Muscle layer of duodenum (tissue), 2 donors: ENCODE data around the gene CLDN6.

ENCODE experiments used
- H3K27ac ChIP-seq: one replicate; pipeline ENCODE4 v1.7.0; 2013; ENCODE audit warnings: mild to moderate bottlenecking, low read length
- H3K27me3 ChIP-seq: one replicate; pipeline ENCODE4 v1.7.0; 2013; ENCODE audit warnings: low read depth, mild to moderate bottlenecking, control low read depth, low read length
- H3K36me3 ChIP-seq, 2 donors: one replicate each; pipeline ENCODE4 v1.7.0; 2013; ENCODE audit warnings: low read length in 2 of 2, control low read depth in 1 of 2, mild to moderate bottlenecking in 1 of 2; ENCODE audit not compliant: insufficient read depth in 2 of 2, control insufficient read depth in 1 of 2
- H3K4me1 ChIP-seq, 2 donors: one replicate each; pipeline ENCODE4 v1.7.0; 2013; ENCODE audit warnings: low read length in 2 of 2, mild to moderate bottlenecking in 2 of 2, control low read depth in 1 of 2, moderate library complexity in 1 of 2; ENCODE audit not compliant: insufficient read depth in 2 of 2, control insufficient read depth in 1 of 2
- H3K4me3 ChIP-seq, 2 donors: one replicate each; pipeline ENCODE4 v1.7.0; 2013; ENCODE audit warnings: low read length in 2 of 2, low read depth in 1 of 2, mild to moderate bottlenecking in 1 of 2
- H3K9me3 ChIP-seq, 2 donors: one replicate each; pipeline ENCODE4 v1.7.0; 2013; ENCODE audit warnings: low read length in 2 of 2, control low read depth in 1 of 2, mild to moderate bottlenecking in 1 of 2; ENCODE audit not compliant: control insufficient read depth in 1 of 2
- donor health status: healthy.

The CLDN6 gene

GRCh38 chr16:3007957-3008689 is 9.9 kb downstream of the CLDN6 start:
- H3K36me3 ChIP-seq = no peaks in the 10 kb centered on the region
- peaks cover 15% of the 10 kb centered on the region for H3K27me3 ChIP-seq
- H3K27ac ChIP-seq = peak overlapping the region; percentile 74
- no peaks in the 10 kb centered on the region for H3K9me3 ChIP-seq
- H3K4me3 ChIP-seq = peak overlapping the region; percentile 9 to 28
- peaks cover 5 to 7% of the 10 kb centered on the region in 2 donors for H3K4me1 ChIP-seq

GRCh38 chr16:3007059-3007956 is 10.7 kb downstream of the CLDN6 start:
- H3K4me3 ChIP-seq = no peak overlapping the region
- H3K9me3 ChIP-seq = no peaks in the 10 kb centered on the region
- H3K27me3 ChIP-seq = peaks cover 9% of the 10 kb centered on the region

GRCh38 chr16:3004781-3005284 is 13.2 kb downstream of the CLDN6 start:
- Histone ChIP-seq H3K27me3 (peaks cover 3% of the 10 kb centered on the region), H3K36me3 (no peaks in the 10 kb centered on the region), H3K27ac (peak overlapping the region; percentile 31), H3K9me3 (no peaks in the 10 kb centered on the region), H3K4me1 (peaks cover 5 to 7% of the 10 kb centered on the region in 2 donors), H3K4me3 (peak overlapping the region; percentile 32 to 48)

More at GRCh38 chr16:3007059-3007956, 10.7 kb downstream of the CLDN6 start:
- no peaks in the 10 kb centered on the region for H3K36me3 ChIP-seq
- H3K4me1 ChIP-seq = peaks cover 5 to 7% of the 10 kb centered on the region in 2 donors
- peak overlapping the region; percentile 74 for H3K27ac ChIP-seq

DNA sequence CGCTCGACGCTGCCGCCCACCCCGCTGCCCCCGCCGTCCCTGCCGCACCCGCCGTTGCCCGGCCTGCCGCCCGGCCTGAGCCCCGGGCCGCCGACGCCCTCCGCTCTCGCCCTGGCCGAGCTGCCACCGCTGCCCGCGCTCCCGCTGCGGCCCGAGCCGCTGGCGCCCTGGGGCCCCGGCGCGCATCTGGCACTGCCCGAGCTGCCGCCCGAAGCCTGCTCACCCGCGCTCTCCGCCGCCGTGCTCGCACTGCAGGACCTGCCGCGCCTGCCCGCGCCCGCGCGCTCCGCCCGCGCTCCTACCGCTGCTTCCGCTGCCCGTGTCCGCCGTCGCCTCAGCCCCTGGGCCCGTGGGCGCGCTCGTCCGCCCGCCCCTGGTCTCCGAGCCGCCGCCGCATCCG is 13.7 kb downstream of the CLDN6 start:
- H3K4me1 ChIP-seq = peaks cover 5 to 7% of the 10 kb centered on the region in 2 donors
- no peaks in the 10 kb centered on the region for H3K9me3 ChIP-seq
- no peak overlapping the region for H3K27ac ChIP-seq
- peaks cover 3% of the 10 kb centered on the region for H3K27me3 ChIP-seq
- no peak overlapping the region for H3K4me3 ChIP-seq
- no peaks in the 10 kb centered on the region for H3K36me3 ChIP-seq

DNA sequence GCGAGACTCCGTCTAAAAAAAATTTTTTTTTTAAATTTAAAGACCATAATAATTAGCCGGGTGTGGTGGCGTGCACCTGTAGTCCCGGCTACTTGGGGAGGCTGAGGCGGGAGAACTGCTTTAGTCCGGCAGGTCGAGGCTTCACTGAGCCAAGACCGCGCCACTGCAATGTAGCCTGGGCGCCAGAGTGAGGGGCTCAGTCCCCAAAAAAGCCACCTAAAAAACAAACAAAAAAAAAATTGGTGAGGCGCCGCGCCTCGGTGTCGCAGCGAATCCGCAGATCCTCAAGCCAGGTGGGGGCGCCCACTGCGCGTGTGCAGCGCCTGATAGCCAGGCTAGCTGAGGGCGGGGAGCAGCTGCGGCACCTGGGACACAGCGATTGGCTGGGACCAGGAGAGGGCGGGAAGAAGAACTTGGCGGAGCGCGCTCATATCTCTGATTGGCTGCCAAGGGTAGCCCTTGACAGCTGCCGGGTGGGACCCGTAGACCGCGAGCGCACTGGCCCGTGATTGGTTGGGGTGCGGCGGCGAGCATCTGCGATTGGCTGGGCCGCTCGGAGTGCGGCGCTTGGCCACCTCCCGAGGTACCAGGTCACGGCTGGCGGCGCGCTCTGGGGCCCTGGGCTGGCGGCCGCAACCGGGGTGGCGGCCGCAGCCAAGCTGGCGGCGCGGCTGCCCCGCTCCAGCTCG is 14.3 kb downstream of the CLDN6 start:
- no peak overlapping the region for H3K4me3 ChIP-seq
- H3K27ac ChIP-seq = no peak overlapping the region

DNA sequence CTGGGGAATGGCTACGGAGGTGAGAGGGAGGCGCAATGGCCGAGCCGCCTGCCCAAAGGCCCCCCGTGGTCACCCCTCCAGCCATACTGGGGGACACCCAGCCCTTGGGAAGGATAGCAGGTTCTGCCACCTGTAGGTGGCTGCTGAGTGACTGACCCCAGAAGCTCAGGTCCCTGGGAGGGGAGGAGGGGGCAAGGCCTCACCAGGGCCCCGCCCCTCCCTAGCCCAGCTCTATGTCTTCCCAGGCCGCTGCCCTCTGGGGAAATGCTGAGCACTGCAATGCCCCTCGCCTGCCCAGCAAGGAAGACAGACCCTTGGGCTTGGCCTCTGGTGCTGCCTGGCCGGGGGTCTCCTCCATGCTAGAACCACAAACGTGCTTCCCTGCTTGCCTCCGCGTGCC is 16.7 kb downstream of the CLDN6 start:
- Histone ChIP-seq H3K36me3 (no peaks in the 10 kb centered on the region), H3K4me3 (no peak overlapping the region), H3K27me3 (no peaks in the 10 kb centered on the region), H3K4me1 (peaks cover 0 to 4% of the 10 kb centered on the region in 2 donors), H3K27ac (no peak overlapping the region), H3K9me3 (no peaks in the 10 kb centered on the region)

More for the DNA sequence above, 14.3 kb downstream of the CLDN6 start:
- H3K9me3 ChIP-seq = no peaks in the 10 kb centered on the region
- peaks cover 3% of the 10 kb centered on the region for H3K27me3 ChIP-seq
- H3K4me1 ChIP-seq = peaks cover 5 to 6% of the 10 kb centered on the region in 2 donors
- H3K36me3 ChIP-seq = no peaks in the 10 kb centered on the region

- peaks cover 0 to 4% of the 10 kb centered on the region in 2 donors for H3K4me1 ChIP-seq
- H3K27ac ChIP-seq = no peak overlapping the region
- H3K36me3 ChIP-seq = no peaks in the 10 kb centered on the region
- H3K27me3 ChIP-seq = no peaks in the 10 kb centered on the region
- H3K9me3 ChIP-seq = no peaks in the 10 kb centered on the region
- H3K4me3 ChIP-seq = no peak overlapping the region
Observed at GRCh38 chr16:3000540-3000939, 17.4 kb downstream of the CLDN6 start.

- H3K27me3 ChIP-seq = no peaks in the 10 kb centered on the region
- no peak overlapping the region for H3K4me3 ChIP-seq
- no peak overlapping the region for H3K27ac ChIP-seq
- no peaks in the 10 kb centered on the region for H3K9me3 ChIP-seq
- no peaks in the 10 kb centered on the region for H3K36me3 ChIP-seq
- peaks cover 0 to 3% of the 10 kb centered on the region in 2 donors for H3K4me1 ChIP-seq
Observed at GRCh38 chr16:2999929-3000328, 18.1 kb downstream of the CLDN6 start.

DNA sequence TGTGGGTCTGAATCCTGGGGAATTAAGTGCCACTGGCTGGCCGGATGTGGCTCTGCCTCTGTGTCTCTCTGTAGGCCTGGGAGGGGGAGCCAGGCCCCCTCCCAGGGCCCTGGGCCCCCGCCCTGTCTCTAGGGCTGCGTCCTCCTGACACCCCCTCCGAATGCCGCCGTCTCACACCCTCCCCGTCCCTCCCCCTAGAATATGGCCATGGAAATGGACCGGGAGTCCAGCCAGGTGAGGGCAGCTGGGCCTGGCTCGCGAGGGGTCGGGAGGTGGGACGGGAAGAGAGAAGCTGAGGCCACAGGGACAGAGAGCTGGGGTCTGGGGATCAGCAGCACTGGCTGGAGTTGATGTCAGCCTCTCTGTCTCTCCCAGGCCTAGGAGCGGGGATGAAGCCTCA is 21.7 kb downstream of the CLDN6 start:
- no peak overlapping the region for H3K27ac ChIP-seq
- H3K4me3 ChIP-seq = no peak overlapping the region
- no peaks in the 10 kb centered on the region for H3K27me3 ChIP-seq

DNA sequence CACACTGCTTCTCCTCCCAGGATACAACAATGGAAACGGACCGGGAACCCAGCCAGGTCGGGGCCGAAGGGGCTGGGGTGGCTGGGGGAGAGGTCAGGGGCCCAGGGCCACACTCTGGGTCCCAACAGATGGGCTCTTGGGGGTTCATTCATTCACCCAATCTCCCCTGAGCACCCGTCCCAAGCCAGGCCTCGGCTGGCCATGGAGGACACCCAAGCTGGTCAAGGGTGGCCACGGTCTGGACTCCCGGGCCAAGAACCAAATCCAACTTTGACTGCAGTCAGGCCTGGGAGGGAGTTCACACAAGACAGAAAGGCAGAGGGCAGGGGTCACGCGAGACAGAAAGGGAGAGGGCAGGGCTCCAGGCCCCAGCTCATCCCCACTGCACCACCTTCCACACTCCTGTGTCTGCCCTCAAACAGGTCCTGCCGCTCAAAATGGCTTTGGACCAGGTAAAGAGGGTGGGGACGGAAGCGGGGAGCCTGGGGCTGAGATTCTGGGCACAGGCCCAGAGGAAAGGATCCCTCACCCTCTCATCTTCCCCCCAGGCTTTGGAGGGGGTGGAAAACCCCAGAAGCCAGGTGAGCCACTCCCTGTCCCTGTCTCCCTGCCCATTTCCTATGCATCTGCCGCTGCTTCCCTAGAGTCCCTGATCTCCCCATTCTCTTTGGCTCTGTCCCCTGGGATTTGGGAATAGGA is 25.5 kb downstream of the CLDN6 start:
- Histone ChIP-seq H3K27me3 (no peaks in the 10 kb centered on the region), H3K9me3 (no peaks in the 10 kb centered on the region), H3K4me1 (no peaks in the 10 kb centered on the region), H3K27ac (no peak overlapping the region), H3K4me3 (no peak overlapping the region), H3K36me3 (no peaks in the 10 kb centered on the region)

More for the DNA sequence above, 21.7 kb downstream of the CLDN6 start:
- Histone ChIP-seq H3K36me3 (no peaks in the 10 kb centered on the region), H3K4me1 (no peaks in the 10 kb centered on the region), H3K9me3 (no peaks in the 10 kb centered on the region)
